Neural cell (in vitro differentiated cells): Measurements from ENCODE around the gene TIMM22.

Experiments used
- EP300 ChIP-seq: fragments of 450-650 bp; conservative IDR thresholded peaks from 2 replicates; pipeline ENCODE4 v1.6.1; 2014; ENCODE audit warnings: antibody characterized with exemption, mild to moderate bottlenecking, moderate library complexity; ENCODE audit not compliant: poor library complexity, severe bottlenecking
- EZH2 ChIP-seq: fragments of 200-600, 300-800 bp; shearing (Covaris generic), sonication (generic); IDR thresholded peaks from 2 replicates; pipeline ENCODE4 v1.6.1; 2014; ENCODE audit warnings: antibody characterized with exemption, low read length, borderline replicate concordance, mild to moderate bottlenecking; ENCODE audit not compliant: insufficient read depth, poor library complexity, severe bottlenecking
- TF ChIP-seq, protein P1 (sequence below): IDR thresholded peaks from 2 replicates; pipeline ENCODE4 v1.6.1; 2012; ENCODE audit warnings: borderline replicate concordance
- TF ChIP-seq, protein P2 (sequence below): fragments of 450-650 bp; IDR thresholded peaks from 2 replicates; pipeline ENCODE4 v1.5.1; 2014; ENCODE audit warnings: antibody characterized with exemption, mild to moderate bottlenecking, moderate library complexity; ENCODE audit not compliant: poor library complexity, severe bottlenecking

DNA sequence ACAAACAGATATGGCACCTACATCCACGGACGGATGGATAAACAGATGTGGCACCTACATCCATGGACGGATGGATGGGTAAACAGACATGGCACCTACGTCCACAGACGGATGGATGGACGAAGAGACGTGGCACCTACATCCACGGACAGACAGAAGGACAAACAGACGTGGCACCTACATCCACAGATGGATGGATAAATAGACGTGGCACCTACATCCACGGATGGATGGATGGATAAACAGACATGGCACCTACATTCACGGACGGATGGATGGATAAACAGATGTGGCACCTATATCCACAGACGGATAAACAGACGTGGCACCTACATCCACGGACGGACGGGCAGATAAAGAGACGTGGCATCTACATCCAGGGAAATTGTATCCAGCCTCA is 45.6 kb downstream of the TIMM22 start:
- TF ChIP-seq, protein P1, sequence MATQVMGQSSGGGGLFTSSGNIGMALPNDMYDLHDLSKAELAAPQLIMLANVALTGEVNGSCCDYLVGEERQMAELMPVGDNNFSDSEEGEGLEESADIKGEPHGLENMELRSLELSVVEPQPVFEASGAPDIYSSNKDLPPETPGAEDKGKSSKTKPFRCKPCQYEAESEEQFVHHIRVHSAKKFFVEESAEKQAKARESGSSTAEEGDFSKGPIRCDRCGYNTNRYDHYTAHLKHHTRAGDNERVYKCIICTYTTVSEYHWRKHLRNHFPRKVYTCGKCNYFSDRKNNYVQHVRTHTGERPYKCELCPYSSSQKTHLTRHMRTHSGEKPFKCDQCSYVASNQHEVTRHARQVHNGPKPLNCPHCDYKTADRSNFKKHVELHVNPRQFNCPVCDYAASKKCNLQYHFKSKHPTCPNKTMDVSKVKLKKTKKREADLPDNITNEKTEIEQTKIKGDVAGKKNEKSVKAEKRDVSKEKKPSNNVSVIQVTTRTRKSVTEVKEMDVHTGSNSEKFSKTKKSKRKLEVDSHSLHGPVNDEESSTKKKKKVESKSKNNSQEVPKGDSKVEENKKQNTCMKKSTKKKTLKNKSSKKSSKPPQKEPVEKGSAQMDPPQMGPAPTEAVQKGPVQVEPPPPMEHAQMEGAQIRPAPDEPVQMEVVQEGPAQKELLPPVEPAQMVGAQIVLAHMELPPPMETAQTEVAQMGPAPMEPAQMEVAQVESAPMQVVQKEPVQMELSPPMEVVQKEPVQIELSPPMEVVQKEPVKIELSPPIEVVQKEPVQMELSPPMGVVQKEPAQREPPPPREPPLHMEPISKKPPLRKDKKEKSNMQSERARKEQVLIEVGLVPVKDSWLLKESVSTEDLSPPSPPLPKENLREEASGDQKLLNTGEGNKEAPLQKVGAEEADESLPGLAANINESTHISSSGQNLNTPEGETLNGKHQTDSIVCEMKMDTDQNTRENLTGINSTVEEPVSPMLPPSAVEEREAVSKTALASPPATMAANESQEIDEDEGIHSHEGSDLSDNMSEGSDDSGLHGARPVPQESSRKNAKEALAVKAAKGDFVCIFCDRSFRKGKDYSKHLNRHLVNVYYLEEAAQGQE, result no peak
- TF ChIP-seq, protein P2, sequence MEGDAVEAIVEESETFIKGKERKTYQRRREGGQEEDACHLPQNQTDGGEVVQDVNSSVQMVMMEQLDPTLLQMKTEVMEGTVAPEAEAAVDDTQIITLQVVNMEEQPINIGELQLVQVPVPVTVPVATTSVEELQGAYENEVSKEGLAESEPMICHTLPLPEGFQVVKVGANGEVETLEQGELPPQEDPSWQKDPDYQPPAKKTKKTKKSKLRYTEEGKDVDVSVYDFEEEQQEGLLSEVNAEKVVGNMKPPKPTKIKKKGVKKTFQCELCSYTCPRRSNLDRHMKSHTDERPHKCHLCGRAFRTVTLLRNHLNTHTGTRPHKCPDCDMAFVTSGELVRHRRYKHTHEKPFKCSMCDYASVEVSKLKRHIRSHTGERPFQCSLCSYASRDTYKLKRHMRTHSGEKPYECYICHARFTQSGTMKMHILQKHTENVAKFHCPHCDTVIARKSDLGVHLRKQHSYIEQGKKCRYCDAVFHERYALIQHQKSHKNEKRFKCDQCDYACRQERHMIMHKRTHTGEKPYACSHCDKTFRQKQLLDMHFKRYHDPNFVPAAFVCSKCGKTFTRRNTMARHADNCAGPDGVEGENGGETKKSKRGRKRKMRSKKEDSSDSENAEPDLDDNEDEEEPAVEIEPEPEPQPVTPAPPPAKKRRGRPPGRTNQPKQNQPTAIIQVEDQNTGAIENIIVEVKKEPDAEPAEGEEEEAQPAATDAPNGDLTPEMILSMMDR, result no peak
- TF ChIP-seq EP300, result no peak
- TF ChIP-seq EZH2, result no peak
